DND-41 (cell line): ENCODE results near the gene OR6C76.

Experiments
- ATAC-seq: fragments of 200-7000 bp; cut with Tn5 transposase; 3 replicates; pipeline ENCODE4 v1.9.1; 2021; ENCODE audit warnings: low read depth; ENCODE audit not compliant: insufficient read depth
- DNase-seq: peaks from one replicate; pipeline ENCODE4 v3.0.0-alpha.2; 2020
- H2AFZ ChIP-seq: 2 replicates; pipeline ENCODE4 v1.6.0; 2012; ENCODE audit warnings: low read depth, low read length
- H3K27ac ChIP-seq: 2 replicates; pipeline ENCODE4 v1.5.1; 2012; ENCODE audit warnings: low read length, inconsistent platforms
- H3K27me3 ChIP-seq: fragments of 200-600 bp; sonication (generic); 2 replicates; pipeline ENCODE4 v1.6.0; 2012; ENCODE audit warnings: low read length, mild to moderate bottlenecking, inconsistent platforms; ENCODE audit not compliant: insufficient read depth, poor library complexity
- H3K36me3 ChIP-seq: 2 replicates; pipeline ENCODE4 v1.5.1; 2012; ENCODE audit warnings: low read length, inconsistent platforms; ENCODE audit not compliant: insufficient read depth
- H3K4me1 ChIP-seq: 2 replicates; pipeline ENCODE4 v1.5.1; 2012; ENCODE audit warnings: mild to moderate bottlenecking, low read length; ENCODE audit not compliant: insufficient read depth
- H3K4me2 ChIP-seq: 2 replicates; pipeline ENCODE4 v1.6.0; 2012; ENCODE audit warnings: mild to moderate bottlenecking, moderate library complexity, low read length, inconsistent platforms; ENCODE audit not compliant: insufficient read depth
- H3K4me3 ChIP-seq, 2 experiments: fragments of 200-600 bp in 1 of 2; shearing (Covaris generic) in 1 of 2; 2 replicates each; pipeline ENCODE4 v1.5.1; 2012 to 2016; ENCODE audit warnings: inconsistent platforms in 2 of 2, low read length in 2 of 2, mild to moderate bottlenecking in 2 of 2, low read depth in 1 of 2, moderate library complexity in 1 of 2
- H3K79me2 ChIP-seq: 2 replicates; pipeline ENCODE4 v1.6.0; 2012; ENCODE audit warnings: low read length, inconsistent platforms; ENCODE audit not compliant: insufficient read depth
- H3K9ac ChIP-seq: 2 replicates; pipeline ENCODE4 v1.6.0; 2012; ENCODE audit warnings: low read depth, mild to moderate bottlenecking, inconsistent platforms, low read length, moderate library complexity
- H3K9me3 ChIP-seq: 2 replicates; pipeline ENCODE4 v1.5.1; 2012; ENCODE audit warnings: low read length, moderate library complexity, mild to moderate bottlenecking, inconsistent platforms; ENCODE audit not compliant: insufficient read depth, severe bottlenecking
- H4K20me1 ChIP-seq: 2 replicates; pipeline ENCODE4 v1.6.0; 2012; ENCODE audit warnings: low read length; ENCODE audit not compliant: insufficient read depth
- CTCF ChIP-seq: IDR thresholded peaks from 2 replicates; pipeline ENCODE4 v1.5.1; 2012; ENCODE audit warnings: borderline replicate concordance, low read length, moderate library complexity, mild to moderate bottlenecking; ENCODE audit not compliant: poor library complexity, severe bottlenecking; ENCODE audit errors: extremely low read depth
- EZH2 ChIP-seq: IDR thresholded peaks from 3 replicates; pipeline ENCODE4 v1.6.1; 2012; ENCODE audit warnings: borderline replicate concordance, low read depth, mild to moderate bottlenecking, moderate library complexity, low read length, inconsistent platforms; ENCODE audit not compliant: severe bottlenecking

The OR6C76 gene

GRCh38 chr12:55472264-55472663, 46.2 kb downstream of the OR6C76 start:
- TF ChIP-seq CTCF (no peak), EZH2 (no peak)
- no peak overlapping the region for H3K9ac ChIP-seq

More at GRCh38 chr12:55472264-55472663, 46.2 kb downstream of the OR6C76 start:
- Histone ChIP-seq H3K79me2 (no peaks in the 10 kb centered on the region), H2AFZ (no peak overlapping the region), H3K4me3 (no peak overlapping the region), H3K4me2 (no peak overlapping the region), H4K20me1 (no peaks in the 10 kb centered on the region), H3K36me3 (no peaks in the 10 kb centered on the region), H3K4me1 (no peaks in the 10 kb centered on the region), H3K27me3 (peaks cover 12% of the 10 kb centered on the region), H3K9me3 (no peaks in the 10 kb centered on the region), H3K27ac (no peak overlapping the region)
- ATAC-seq (no peak), DNase-seq (no peak)
